Stomach (tissue), 4 donors: ENCODE results near the gene RBMS1.

Experiments
- CTCF ChIP-seq, 7 experiments: fragments of 450-650 bp in 4 of 7; fragments of 200-600 bp in 3 of 7; sonication (generic) in 3 of 7; IDR thresholded peaks; one replicate each; pipeline ENCODE4 v1.5.1; 2016 to 2019; ENCODE audit warnings: antibody characterized with exemption in 7 of 7, control low read depth in 2 of 7, mild to moderate bottlenecking in 1 of 7
- POLR2A ChIP-seq, 4 donors: fragments of 450-650 bp; IDR thresholded peaks; one replicate each; pipeline ENCODE4 v1.6.1; 2016; ENCODE audit warnings: antibody characterized with exemption in 4 of 4, control low read depth in 2 of 4, mild to moderate bottlenecking in 1 of 4, moderate library complexity in 1 of 4

GRCh38 chr2:160301420-160301819 is 192.2 kb downstream of the RBMS1 start:
- TF ChIP-seq POLR2A (IDR thresholded peaks at IDR 0.05) = no peak
- no peak for TF ChIP-seq CTCF (IDR thresholded peaks at IDR 0.05)
